ENCODE data around the gene SCYGR8.

The SCYGR8 gene

GRCh38 chr2:227745594-227745993 lies at the start of gene SCYGR8:
TSS of gene SCYGR8 (plus strand) at chr2:227745894. CDS start at chr2:227745894, 0 bp downstream.
- H3K4me3 ChIP-seq (ENCODE audit: low read depth, low read length) = no peak within 1 kb of the TSS
- TF ChIP-seq POLR2A (IDR thresholded peaks at IDR 0.05; ENCODE audit: extremely low read depth, insufficient read length) (no peak), MAX (IDR thresholded peaks at IDR 0.05; ENCODE audit: low read depth, low read length) (no peak), MYC (IDR thresholded peaks at IDR 0.05; ENCODE audit: low read depth, low read length) (no peak), CTCF (IDR thresholded peaks at IDR 0.05; ENCODE audit: low read depth, low read length) (no peak)
- DNase-seq (ENCODE audit: low read depth) = no peak

GRCh38 chr2:227696990-227697679 lies 48.6 kb upstream of the SCYGR8 start:
- DNase-seq (ENCODE audit: low read depth) = no peak
- TF ChIP-seq CTCF (IDR thresholded peaks at IDR 0.05; ENCODE audit: low read depth, low read length) (no peak), POLR2A (IDR thresholded peaks at IDR 0.05; ENCODE audit: extremely low read depth, insufficient read length) (no peak), MYC (IDR thresholded peaks at IDR 0.05; ENCODE audit: low read depth, low read length) (no peak), MAX (IDR thresholded peaks at IDR 0.05; ENCODE audit: low read depth, low read length) (no peak)

GRCh38 chr2:227701556-227701955 lies 44.1 kb upstream of the SCYGR8 start:
- no peak for TF ChIP-seq POLR2A (IDR thresholded peaks at IDR 0.05; ENCODE audit: extremely low read depth, insufficient read length)
- no peak for TF ChIP-seq MYC (IDR thresholded peaks at IDR 0.05; ENCODE audit: low read depth, low read length)
- no peak for TF ChIP-seq CTCF (IDR thresholded peaks at IDR 0.05; ENCODE audit: low read depth, low read length)
- no peak for TF ChIP-seq MAX (IDR thresholded peaks at IDR 0.05; ENCODE audit: low read depth, low read length)
- DNase-seq (ENCODE audit: low read depth) = no peak
- H3K4me3 ChIP-seq (ENCODE audit: low read depth, low read length) = no peak overlapping the region

More at GRCh38 chr2:227696990-227697679, 48.6 kb upstream of the SCYGR8 start:
- no peak overlapping the region for H3K4me3 ChIP-seq (ENCODE audit: low read depth, low read length)

- H3K4me3 ChIP-seq (ENCODE audit: low read depth, low read length) = no peak overlapping the region
- TF ChIP-seq POLR2A (IDR thresholded peaks at IDR 0.05; ENCODE audit: extremely low read depth, insufficient read length) = no peak
- no peak for TF ChIP-seq MAX (IDR thresholded peaks at IDR 0.05; ENCODE audit: low read depth, low read length)
- no peak for TF ChIP-seq CTCF (IDR thresholded peaks at IDR 0.05; ENCODE audit: low read depth, low read length)
- DNase-seq (ENCODE audit: low read depth) = no peak
Observed at GRCh38 chr2:227703280-227703732, 42.4 kb upstream of the SCYGR8 start.

GRCh38 chr2:227703961-227704360 lies 41.7 kb upstream of the SCYGR8 start:
- H3K4me3 ChIP-seq (ENCODE audit: low read depth, low read length) = no peak overlapping the region
- peak; percentile 6 for DNase-seq (ENCODE audit: low read depth)
- TF ChIP-seq MYC (IDR thresholded peaks at IDR 0.05; ENCODE audit: low read depth, low read length) = no peak
- no peak for TF ChIP-seq POLR2A (IDR thresholded peaks at IDR 0.05; ENCODE audit: extremely low read depth, insufficient read length)
- no peak for TF ChIP-seq MAX (IDR thresholded peaks at IDR 0.05; ENCODE audit: low read depth, low read length)
- TF ChIP-seq CTCF (IDR thresholded peaks at IDR 0.05; ENCODE audit: low read depth, low read length) = no peak
